VCaP (cell line): ENCODE data around the gene COX7C.
"Not testable (repeated sequence)": the region's sequence is repeated elsewhere in the genome, so short reads cannot be mapped to it uniquely, and the experiment has no call there.

Experiments
- H3K27ac ChIP-seq: fragments of 450-650 bp; 2 replicates; pipeline ENCODE4 v1.5.1; 2017
- CTCF ChIP-seq: fragments of 450-650 bp; conservative IDR thresholded peaks from 2 replicates; pipeline ENCODE4 v1.5.1; 2017; ENCODE audit warnings: mild to moderate bottlenecking, moderate library complexity

Gene COX7C

GRCh38 chr5:86644843-86645242, 27.1 kb downstream of the COX7C start:
- TF ChIP-seq CTCF: no peak
- H3K27ac ChIP-seq: no peak overlapping the region

GRCh38 chr5:86645885-86646284, 28.1 kb downstream of the COX7C start:
- TF ChIP-seq CTCF: no peak
- H3K27ac ChIP-seq: no peak overlapping the region

- no peak for TF ChIP-seq CTCF
- H3K27ac ChIP-seq: no peak overlapping the region
Measured at GRCh38 chr5:86646671-86647070, 28.9 kb downstream of the COX7C start.

- H3K27ac ChIP-seq: no peak overlapping the region
- TF ChIP-seq CTCF: no peak
Measured at GRCh38 chr5:86649832-86650505, 32.2 kb downstream of the COX7C start.

- H3K27ac ChIP-seq: not testable (repeated sequence)
Measured at GRCh38 chr5:86660771-86661170, 43.0 kb downstream of the COX7C start.

- H3K27ac ChIP-seq: no peak overlapping the region
Measured at GRCh38 chr5:86664173-86664572, 46.4 kb downstream of the COX7C start.

GRCh38 chr5:86665984-86666760, 48.4 kb downstream of the COX7C start:
- H3K27ac ChIP-seq: no peak overlapping the region
- TF ChIP-seq CTCF: no peak

More at GRCh38 chr5:86664173-86664572, 46.4 kb downstream of the COX7C start:
- no peak for TF ChIP-seq CTCF

- TF ChIP-seq CTCF: no peak
- H3K27ac ChIP-seq: no peak overlapping the region
Measured at GRCh38 chr5:86666981-86667380, 49.2 kb downstream of the COX7C start.
